ENCODE results near the gene AKR1D1.
"Not testable (repeated sequence)": the region's sequence is repeated elsewhere in the genome, so short reads cannot be mapped to it uniquely, and the experiment has no call there.

AKR1D1 gene

DNA sequence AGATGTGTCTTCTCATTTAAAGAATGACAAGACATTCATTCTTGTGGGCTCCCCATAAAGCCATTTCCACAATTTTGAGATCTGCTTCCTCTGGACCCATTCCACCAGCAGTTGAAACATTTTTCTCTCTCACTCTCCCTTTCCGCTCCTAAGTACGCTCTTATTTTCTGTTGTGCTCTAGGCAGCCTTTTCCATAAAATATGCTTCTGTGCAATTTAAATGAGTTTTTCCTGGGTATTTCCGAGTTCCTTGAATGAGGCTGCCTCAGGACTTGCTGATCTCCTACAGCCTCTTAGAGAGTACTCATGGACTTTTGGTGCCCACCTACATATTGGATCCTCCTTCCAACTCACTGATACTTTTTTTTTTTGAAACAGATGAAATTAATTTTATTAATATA, 23.6 kb upstream of the AKR1D1 start:
- TF ChIP-seq, protein P1, sequence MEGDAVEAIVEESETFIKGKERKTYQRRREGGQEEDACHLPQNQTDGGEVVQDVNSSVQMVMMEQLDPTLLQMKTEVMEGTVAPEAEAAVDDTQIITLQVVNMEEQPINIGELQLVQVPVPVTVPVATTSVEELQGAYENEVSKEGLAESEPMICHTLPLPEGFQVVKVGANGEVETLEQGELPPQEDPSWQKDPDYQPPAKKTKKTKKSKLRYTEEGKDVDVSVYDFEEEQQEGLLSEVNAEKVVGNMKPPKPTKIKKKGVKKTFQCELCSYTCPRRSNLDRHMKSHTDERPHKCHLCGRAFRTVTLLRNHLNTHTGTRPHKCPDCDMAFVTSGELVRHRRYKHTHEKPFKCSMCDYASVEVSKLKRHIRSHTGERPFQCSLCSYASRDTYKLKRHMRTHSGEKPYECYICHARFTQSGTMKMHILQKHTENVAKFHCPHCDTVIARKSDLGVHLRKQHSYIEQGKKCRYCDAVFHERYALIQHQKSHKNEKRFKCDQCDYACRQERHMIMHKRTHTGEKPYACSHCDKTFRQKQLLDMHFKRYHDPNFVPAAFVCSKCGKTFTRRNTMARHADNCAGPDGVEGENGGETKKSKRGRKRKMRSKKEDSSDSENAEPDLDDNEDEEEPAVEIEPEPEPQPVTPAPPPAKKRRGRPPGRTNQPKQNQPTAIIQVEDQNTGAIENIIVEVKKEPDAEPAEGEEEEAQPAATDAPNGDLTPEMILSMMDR (IDR thresholded peaks at IDR 0.05; ENCODE audit: low read depth, low read length) = no peak
- DNase-seq (ENCODE audit: extremely low read depth, low read depth) = no peak

DNA sequence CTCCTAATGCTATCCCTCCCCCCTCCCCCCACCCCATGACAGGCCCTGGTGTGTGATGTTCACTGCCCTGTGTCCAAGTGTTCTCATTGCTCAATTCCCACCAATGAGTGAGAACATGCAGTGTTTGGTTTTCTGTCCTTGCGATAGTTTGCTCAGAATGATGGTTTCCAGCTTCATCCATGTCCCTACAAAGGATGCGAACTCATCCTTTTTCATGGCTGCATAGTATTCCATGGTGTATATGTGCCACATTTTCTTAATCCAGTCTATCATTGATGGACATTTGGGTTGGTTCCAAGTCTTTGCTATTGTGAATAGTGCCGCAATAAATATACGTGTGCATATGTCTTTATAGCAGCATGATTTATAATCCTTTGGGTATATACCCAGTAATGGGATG, 20.6 kb upstream of the AKR1D1 start:
- not testable (repeated sequence) for DNase-seq (ENCODE audit: extremely low read depth, low read depth)

DNA sequence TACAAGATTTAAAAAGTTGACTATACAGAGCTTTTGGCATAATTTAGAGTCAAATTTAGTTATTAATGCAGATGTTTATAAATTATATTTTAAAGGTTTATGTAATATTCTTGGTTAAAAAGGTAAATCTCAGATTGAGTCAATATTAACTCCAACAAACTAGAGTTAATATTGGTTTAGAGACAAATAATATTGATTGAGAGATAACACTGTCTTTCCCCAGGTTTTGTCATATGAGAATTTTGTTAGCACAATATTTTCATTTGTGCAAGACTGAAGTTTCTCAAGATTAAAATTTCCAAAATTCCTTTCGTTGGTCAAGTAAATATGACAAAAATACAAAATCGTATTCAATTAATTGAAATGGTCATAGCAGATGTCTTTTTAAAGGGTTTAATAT, 12.9 kb upstream of the AKR1D1 start:
- TF ChIP-seq, protein P1 (IDR thresholded peaks at IDR 0.05; ENCODE audit: low read depth, low read length) = no peak

DNA sequence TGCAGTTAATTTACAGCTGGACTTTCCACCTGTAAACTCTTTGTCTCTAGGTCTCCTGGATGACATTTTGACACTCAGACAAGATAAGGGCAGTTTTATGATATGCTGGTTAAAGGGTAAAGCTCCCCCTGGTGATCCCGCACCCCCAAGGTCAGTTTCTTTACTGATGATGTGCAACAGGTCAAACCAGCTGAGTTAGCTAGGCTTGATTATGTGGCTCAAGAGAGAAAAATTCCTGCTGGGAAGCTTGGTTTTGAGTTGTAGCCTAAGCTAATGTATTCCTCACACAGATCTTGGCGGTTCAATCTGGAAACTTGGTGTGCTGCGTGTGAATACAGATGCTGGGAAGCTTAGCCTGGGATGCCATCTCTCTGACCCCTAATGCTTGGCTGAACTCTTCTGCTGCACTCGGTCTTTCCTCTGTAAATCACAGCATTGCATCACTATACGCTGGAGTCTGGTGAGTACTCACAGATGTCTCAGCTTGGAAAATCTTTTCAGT, 11.4 kb upstream of the AKR1D1 start:
- TF ChIP-seq, protein P1 (IDR thresholded peaks at IDR 0.05; ENCODE audit: low read depth, low read length) = no peak
- no peak for DNase-seq (ENCODE audit: extremely low read depth, low read depth)

More for the DNA sequence above, 12.9 kb upstream of the AKR1D1 start:
- DNase-seq (ENCODE audit: extremely low read depth, low read depth) = no peak

DNA sequence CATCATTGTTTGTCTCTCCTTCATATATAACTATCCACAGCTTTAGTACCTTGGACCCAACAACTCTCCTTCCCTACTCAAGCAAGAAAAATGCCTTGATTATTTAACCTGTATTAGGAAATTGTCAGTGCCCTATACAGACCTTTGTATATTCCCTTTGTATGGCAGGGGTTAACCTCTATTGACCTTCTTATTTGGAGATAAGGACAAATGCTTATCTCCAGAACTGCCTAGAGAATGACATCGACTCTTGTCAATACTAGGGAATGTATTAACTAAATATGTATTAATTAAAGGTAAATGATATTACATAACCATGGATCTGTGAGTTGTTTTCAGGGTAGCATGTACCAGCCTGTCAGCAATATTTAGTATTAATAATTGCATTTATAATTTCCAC, 10.4 kb upstream of the AKR1D1 start:
- no peak for DNase-seq (ENCODE audit: extremely low read depth, low read depth)
- TF ChIP-seq, protein P1 (IDR thresholded peaks at IDR 0.05; ENCODE audit: low read depth, low read length) = no peak

DNA sequence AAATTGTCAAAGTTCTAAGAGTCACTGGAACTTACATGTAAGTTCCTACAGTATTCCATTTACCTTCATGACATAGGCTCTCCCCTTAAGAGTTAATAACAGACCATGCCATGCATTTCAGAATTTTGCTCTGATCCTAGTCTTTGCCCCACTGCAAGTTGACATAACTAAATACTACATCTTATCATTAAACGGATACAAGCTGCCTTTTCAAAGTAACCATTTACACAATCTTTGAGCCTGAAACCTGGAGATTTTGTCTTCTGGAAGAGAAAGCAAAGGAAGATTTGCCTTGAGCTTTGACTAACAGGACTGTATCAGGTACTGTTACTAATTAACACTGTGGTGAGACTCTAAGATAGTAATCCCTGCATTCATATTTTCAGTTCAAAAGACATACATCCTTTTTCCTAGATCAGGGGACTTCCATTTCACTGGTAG, 9.3 kb upstream of the AKR1D1 start:
- TF ChIP-seq, protein P1 (IDR thresholded peaks at IDR 0.05; ENCODE audit: low read depth, low read length) = no peak
- DNase-seq (ENCODE audit: extremely low read depth, low read depth) = no peak

DNA sequence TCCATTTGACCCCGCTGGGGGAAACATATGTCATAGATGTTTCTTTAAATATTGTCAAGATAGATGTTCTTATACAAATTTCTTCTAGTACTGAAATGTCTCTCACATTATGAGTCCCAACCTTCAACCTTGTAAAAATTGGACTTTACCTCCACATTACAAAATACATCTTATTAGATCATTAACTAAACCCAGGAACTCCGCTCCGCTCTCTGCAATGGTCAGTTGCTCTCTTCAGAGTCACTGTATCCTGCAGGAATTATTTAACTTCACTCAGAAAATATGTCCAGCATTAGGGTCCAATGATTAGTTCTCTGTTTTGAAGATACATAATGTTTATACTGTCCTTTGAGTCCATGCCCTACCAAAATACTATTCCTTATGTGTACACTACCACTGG, 8.5 kb upstream of the AKR1D1 start:
- DNase-seq (ENCODE audit: extremely low read depth, low read depth) = no peak
- TF ChIP-seq, protein P1 (IDR thresholded peaks at IDR 0.05; ENCODE audit: low read depth, low read length) = no peak

DNA sequence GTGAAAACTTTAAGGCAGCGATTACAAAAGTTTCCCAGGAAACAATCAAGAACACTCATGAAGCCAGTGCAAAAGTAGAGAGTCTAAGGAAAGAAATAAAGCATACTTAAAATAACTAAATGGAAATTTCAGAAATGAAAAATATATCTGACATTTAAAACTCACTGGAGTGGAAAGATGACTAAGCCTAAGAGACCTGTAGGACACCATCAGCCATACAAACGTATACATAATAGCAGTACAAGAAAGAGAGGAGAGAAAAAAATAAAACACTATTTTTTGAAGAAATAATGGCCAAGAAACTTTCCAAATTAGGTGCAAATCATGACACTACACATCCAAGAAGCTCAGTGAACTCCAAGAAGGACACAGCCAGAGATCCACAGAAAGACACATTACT, 5.4 kb upstream of the AKR1D1 start:
- DNase-seq (ENCODE audit: extremely low read depth, low read depth) = no peak
- TF ChIP-seq, protein P1 (IDR thresholded peaks at IDR 0.05; ENCODE audit: low read depth, low read length) = no peak

Measured in AG09319 (cell line).